Nephron (organoid): ENCODE data around the gene ABHD12.

ENCODE experiments used
- H3K27ac Mint-ChIP-seq, 3 experiments: 2 replicates each; pipeline ENCODE4 v1.8.0; 2020; ENCODE audit warnings: mixed read lengths in 3 of 3, mild to moderate bottlenecking in 2 of 3, moderate library complexity in 1 of 3
- H3K27me3 Mint-ChIP-seq: 2 replicates; pipeline ENCODE4 v1.8.0; 2021; ENCODE audit warnings: low read depth, mild to moderate bottlenecking, moderate library complexity, mixed read lengths
- H3K36me3 Mint-ChIP-seq: 2 replicates; pipeline ENCODE4 v1.8.0; 2020; ENCODE audit warnings: low read depth, mixed read lengths
- H3K4me1 Mint-ChIP-seq: 2 replicates; pipeline ENCODE4 v1.8.0; 2020; ENCODE audit warnings: mixed read lengths
- H3K4me3 Mint-ChIP-seq, 3 experiments: 2 replicates each; pipeline ENCODE4 v1.8.0; 2020; ENCODE audit warnings: mild to moderate bottlenecking in 3 of 3, mixed read lengths in 3 of 3, moderate library complexity in 2 of 3
- H3K9me3 Mint-ChIP-seq: 2 replicates; pipeline ENCODE4 v1.8.0; 2020; ENCODE audit warnings: mixed read lengths
- CTCF ChIP-seq, 3 experiments: fragments of 200-600 bp; sonication (generic); IDR thresholded peaks; one replicate each; pipeline ENCODE4 v1.5.0; 2021; ENCODE audit warnings: antibody characterized with exemption in 3 of 3; ENCODE audit not compliant: unreplicated experiment in 3 of 3

ABHD12 gene

GRCh38 chr20:25355866-25356265, 34.8 kb downstream of the ABHD12 start:
- TF ChIP-seq CTCF (IDR thresholded peaks at IDR 0.05; ENCODE audit: unreplicated experiment in 3 of 3), result no peak
- Mint-ChIP-seq H3K9me3 (no peaks in the 10 kb centered on the region), H3K4me3 (no peak overlapping the region), H3K36me3 (peaks cover 7% of the 10 kb centered on the region), H3K27ac (no peak overlapping the region), H3K27me3 (no peaks in the 10 kb centered on the region), H3K4me1 (peaks cover 17% of the 10 kb centered on the region)

GRCh38 chr20:25355011-25355595, 35.5 kb downstream of the ABHD12 start:
- Mint-ChIP-seq H3K36me3 (peaks cover 11% of the 10 kb centered on the region), H3K9me3 (no peaks in the 10 kb centered on the region), H3K4me3 (no peak overlapping the region), H3K27ac (peak overlapping the region in 1 of 3 experiments; percentile 1), H3K27me3 (no peaks in the 10 kb centered on the region), H3K4me1 (peaks cover 13% of the 10 kb centered on the region)
- no peak for TF ChIP-seq CTCF (IDR thresholded peaks at IDR 0.05; ENCODE audit: unreplicated experiment in 3 of 3)

GRCh38 chr20:25353747-25354705, 36.6 kb downstream of the ABHD12 start:
- peaks cover 13% of the 10 kb centered on the region for H3K4me1 Mint-ChIP-seq
- peaks cover 18% of the 10 kb centered on the region for H3K36me3 Mint-ChIP-seq
- H3K27ac Mint-ChIP-seq, result peak overlapping the region in 2 of 3 experiments; percentile 28 to 72
- H3K9me3 Mint-ChIP-seq, result no peaks in the 10 kb centered on the region
- H3K27me3 Mint-ChIP-seq, result no peaks in the 10 kb centered on the region
- no peak for TF ChIP-seq CTCF (IDR thresholded peaks at IDR 0.05; ENCODE audit: unreplicated experiment in 3 of 3)
- no peak overlapping the region for H3K4me3 Mint-ChIP-seq

GRCh38 chr20:25353353-25353746, 37.3 kb downstream of the ABHD12 start:
- no peak for TF ChIP-seq CTCF (IDR thresholded peaks at IDR 0.05; ENCODE audit: unreplicated experiment in 3 of 3)
- Mint-ChIP-seq H3K9me3 (no peaks in the 10 kb centered on the region), H3K36me3 (peaks cover 18% of the 10 kb centered on the region), H3K27ac (peak overlapping the region in 2 of 3 experiments; percentile 28 to 72), H3K4me1 (peaks cover 13% of the 10 kb centered on the region), H3K4me3 (no peak overlapping the region), H3K27me3 (no peaks in the 10 kb centered on the region)

- no peak overlapping the region for H3K4me3 Mint-ChIP-seq
Observed at GRCh38 chr20:25352746-25353145, 37.9 kb downstream of the ABHD12 start.

More at GRCh38 chr20:25352746-25353145, 37.9 kb downstream of the ABHD12 start:
- Mint-ChIP-seq H3K9me3 (no peaks in the 10 kb centered on the region), H3K27me3 (no peaks in the 10 kb centered on the region), H3K27ac (no peak overlapping the region), H3K4me1 (peaks cover 13% of the 10 kb centered on the region), H3K36me3 (peaks cover 18% of the 10 kb centered on the region)
- no peak for TF ChIP-seq CTCF (IDR thresholded peaks at IDR 0.05; ENCODE audit: unreplicated experiment in 3 of 3)
